SK-N-SH (cell line): ENCODE data around the gene SLC2A11. TPM values are rescaled to one million over a fixed set of nuclear protein-coding genes. Genes with fewer than 3 reads are reported as not detected.
A peak's percentile ranks its signal among the peaks of the same experiment; 100 is the strongest.

Source experiments
- CTCF ChIA-PET: fragments of 300-600, 350-600 bp; formaldehyde crosslinking; extraction: SDS; loops from one replicate; lab custom pipeline; 2021; lab: Yijun Ruan, JAX
- POLR2A ChIA-PET: fragments of 350-600 bp; sonication (Branson Sonifier 250); formaldehyde crosslinking; extraction: SDS; loops from one replicate; lab custom pipeline; 2020; ENCODE audit warnings: antibody characterized with exemption, inconsistent platforms; lab: Yijun Ruan, JAX
- DNase-seq: peaks from one replicate; pipeline ENCODE4 v3.0.0; 2012
- H2AFZ ChIP-seq: fragments of 200-600 bp; sonication (generic); 2 replicates; pipeline ENCODE4 v1.8.1; 2016; ENCODE audit warnings: antibody characterized with exemption, mild to moderate bottlenecking, low read depth
- H3F3A ChIP-seq: fragments of 200-600 bp; sonication (generic); replicated peaks from 2 replicates; pipeline ENCODE3; 2016; ENCODE audit warnings: antibody characterized with exemption, mild to moderate bottlenecking; ENCODE audit not compliant: insufficient read depth
- H3K27ac ChIP-seq, 2 experiments: fragments of 200-500 bp in 1 of 2; fragments of 200-600 bp in 1 of 2; sonication (Bioruptor generic) in 1 of 2; sonication (generic), shearing (Covaris generic) in 1 of 2; 2 replicates each; pipeline versions ENCODE4 v1.5.1 to v1.6.1; 2014 to 2016; ENCODE audit warnings: low read depth in 2 of 2, inconsistent platforms in 1 of 2, low read length in 1 of 2, mild to moderate bottlenecking in 1 of 2, mixed read lengths in 1 of 2
- H3K27me3 ChIP-seq: fragments of 200-600 bp; sonication (generic), shearing (Covaris generic); 2 replicates; pipeline ENCODE4 v1.6.1; 2016; ENCODE audit warnings: mixed run types; ENCODE audit not compliant: insufficient read depth
- H3K36me3 ChIP-seq, 2 experiments: fragments of 200-500 bp in 1 of 2; fragments of 200-600 bp in 1 of 2; sonication (Bioruptor generic) in 1 of 2; sonication (generic) in 1 of 2; replicated peaks in 1 of 2; 2 replicates each; pipeline versions ENCODE3 to v1.5.1; 2014 to 2016; ENCODE audit warnings: low read length in 1 of 2, mild to moderate bottlenecking in 1 of 2; ENCODE audit not compliant: insufficient read depth in 2 of 2, control insufficient read depth in 1 of 2
- H3K4me1 ChIP-seq, 2 experiments: fragments of 200-500 bp in 1 of 2; fragments of 200-600 bp in 1 of 2; sonication (Bioruptor generic) in 1 of 2; sonication (generic), shearing (Covaris generic) in 1 of 2; 2 replicates each; pipeline versions ENCODE4 v1.5.1 to v1.6.1; 2014 to 2016; ENCODE audit warnings: low read depth in 1 of 2, low read length in 1 of 2, mixed run types in 1 of 2; ENCODE audit not compliant: insufficient read depth in 2 of 2, control insufficient read depth in 1 of 2
- H3K4me2 ChIP-seq: fragments of 200-600 bp; sonication (generic), shearing (Covaris generic); 2 replicates; pipeline ENCODE4 v1.6.1; 2017; ENCODE audit warnings: mixed run types
- H3K4me3 ChIP-seq, 2 experiments: fragments of 200-500 bp in 1 of 2; fragments of 200-600 bp in 1 of 2; sonication (Bioruptor generic) in 1 of 2; sonication (generic), shearing (Covaris generic) in 1 of 2; 2 replicates each; pipeline versions ENCODE4 v1.5.1 to v1.8.1; 2014 to 2016; ENCODE audit warnings: low read depth in 2 of 2, inconsistent platforms in 1 of 2, low read length in 1 of 2, mild to moderate bottlenecking in 1 of 2, mixed read lengths in 1 of 2, moderate library complexity in 1 of 2
- H3K79me2 ChIP-seq: fragments of 200-600 bp; sonication (generic); 2 replicates; pipeline ENCODE4 v1.8.1; 2017; ENCODE audit warnings: mild to moderate bottlenecking; ENCODE audit not compliant: insufficient read depth
- H3K9ac ChIP-seq: fragments of 200-600 bp; sonication (generic); 2 replicates; pipeline ENCODE4 v1.6.1; 2017; ENCODE audit warnings: mixed run types
- H3K9me2 ChIP-seq: fragments of 200-600 bp; sonication (generic); 2 replicates; pipeline ENCODE4 v1.6.1; 2017; ENCODE audit warnings: mixed run types
- H3K9me3 ChIP-seq: fragments of 200-600 bp; sonication (generic); 2 replicates; pipeline ENCODE4 v1.6.1; 2017; ENCODE audit warnings: mixed run types, mild to moderate bottlenecking, moderate library complexity
- H4K20me1 ChIP-seq: fragments of 200-600 bp; sonication (generic); 2 replicates; pipeline ENCODE4 v1.6.1; 2017; ENCODE audit warnings: mild to moderate bottlenecking, mixed run types; ENCODE audit not compliant: insufficient read depth
- ELF1 ChIP-seq: IDR thresholded peaks from 2 replicates; pipeline ENCODE4 v1.4.0; 2012
- FOXJ3 ChIP-seq: sonication (generic); formaldehyde crosslinking; IDR thresholded peaks from 2 replicates; pipeline ENCODE4 v1.5.1; 2020; ENCODE audit warnings: mild to moderate bottlenecking, missing genetic modification reagents
- GATA2 ChIP-seq: sonication (generic); formaldehyde crosslinking; IDR thresholded peaks from 2 replicates; pipeline ENCODE4 v1.5.0; 2020; ENCODE audit warnings: mild to moderate bottlenecking, missing genetic modification reagents
- JUND ChIP-seq: IDR thresholded peaks from 2 replicates; pipeline ENCODE4 v1.4.0; 2012
- POLR2AphosphoS5 ChIP-seq: IDR thresholded peaks from 2 replicates; pipeline ENCODE4 v1.6.1; 2012; ENCODE audit warnings: low read depth, low read length
- TCF12 ChIP-seq: IDR thresholded peaks from 2 replicates; pipeline ENCODE4 v1.4.0; 2012
- USF1 ChIP-seq: IDR thresholded peaks from 2 replicates; pipeline ENCODE4 v1.4.0; 2012; ENCODE audit warnings: low read depth, borderline replicate concordance
- USF2 ChIP-seq: fragments of 150-350 bp; IDR thresholded peaks from 2 replicates; pipeline ENCODE4 v1.6.1; 2017; ENCODE audit warnings: antibody characterized with exemption, low read length, low read depth, borderline replicate concordance
- YY1 ChIP-seq: IDR thresholded peaks from 2 replicates; pipeline ENCODE4 v1.4.0; 2012; ENCODE audit warnings: low read depth, mild to moderate bottlenecking
- WGBS: methylation state at CpG from one replicate; pipeline ENCODE4 v1.1.6; 2017; ENCODE audit warnings: low lambda C conversion rate; 5-methylcytosine and 5-hydroxymethylcytosine counted together
- polyA plus RNA-seq, 3 experiments: library from polyadenylated mRNA; depleted of rRNA; stranded (reverse); fragments of >200 nt; gene quantifications; 2 replicates each; pipeline ENCODE4 v1.2.3, GENCODE V29; 2012

The SLC2A11 gene
- polyA plus RNA-seq, 1 of the 3 experiments (the other 2 are of a cell fraction), result 21.8 TPM

DNA sequence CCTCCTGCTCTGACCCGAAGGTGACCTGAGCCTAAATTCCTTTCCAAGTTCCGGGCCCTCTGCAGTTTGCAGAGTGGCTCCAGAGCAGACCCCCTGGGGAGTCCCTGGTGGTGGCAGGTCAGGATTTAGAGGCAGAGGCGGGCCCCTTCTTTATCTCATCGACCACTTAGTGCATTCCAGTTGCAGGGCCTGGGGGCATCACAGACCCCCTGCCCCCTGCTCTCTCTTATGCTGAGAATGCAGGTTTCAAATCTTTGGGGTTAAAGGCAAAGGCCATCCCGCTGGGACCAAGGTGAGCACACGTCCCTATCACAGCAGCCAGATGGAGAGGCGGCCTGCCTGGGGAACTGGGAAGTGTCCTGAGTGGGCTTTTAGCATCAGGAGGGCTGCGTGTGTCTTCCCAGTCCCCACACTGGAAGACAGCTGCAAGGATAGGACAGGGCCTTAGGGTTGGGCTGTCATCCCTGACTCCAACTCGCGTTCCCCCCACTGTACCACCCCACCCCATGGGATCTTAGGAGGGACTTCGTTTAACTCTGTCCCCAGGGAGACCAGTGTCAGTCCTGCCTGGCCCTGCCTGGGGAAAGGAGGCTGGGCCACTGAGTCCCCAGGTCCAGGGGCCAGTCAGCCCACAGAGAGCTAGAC, 30.2 kb upstream of the SLC2A11 start:
- Histone ChIP-seq H3K4me2 (no peak overlapping the region), H3K4me3 (no peak overlapping the region), H3K79me2 (peaks cover 21% of the 10 kb centered on the region), H3K4me1 (peaks cover 0 to 70% of the 10 kb centered on the region in 2 experiments; a peak in 2 of 4 replicates), H3F3A (peaks cover 17% of the 10 kb centered on the region), H3K9ac (no peak overlapping the region), H3K9me2 (no peaks in the 10 kb centered on the region), H3K27ac (peak overlapping the region; percentile 76 to 95), H3K27me3 (no peaks in the 10 kb centered on the region), H3K9me3 (no peaks in the 10 kb centered on the region), H3K36me3 (peaks cover 25 to 41% of the 10 kb centered on the region in 2 experiments), H2AFZ (no peak overlapping the region), H4K20me1 (no peaks in the 10 kb centered on the region; the same call in 1 of the 2 replicates)
- POLR2A ChIA-PET, result interaction anchor here (2.1 kb wide), 1 partner anchor 19 kb away, joined by 13 read pairs; no protein-coding TSS in a partner anchor
- WGBS, result 94% methylated on average over 6 of the region's 11 CpGs
- peak; percentile 10 for DNase-seq
- TF ChIP-seq POLR2AphosphoS5 (no peak), YY1 (no peak), FOXJ3 (no peak)
- CTCF ChIA-PET, result interaction anchor here (0.9 to 1.7 kb wide), 2 partner anchors 22 to 38 kb away, joined by 3 to 9 read pairs; no protein-coding TSS in a partner anchor

DNA sequence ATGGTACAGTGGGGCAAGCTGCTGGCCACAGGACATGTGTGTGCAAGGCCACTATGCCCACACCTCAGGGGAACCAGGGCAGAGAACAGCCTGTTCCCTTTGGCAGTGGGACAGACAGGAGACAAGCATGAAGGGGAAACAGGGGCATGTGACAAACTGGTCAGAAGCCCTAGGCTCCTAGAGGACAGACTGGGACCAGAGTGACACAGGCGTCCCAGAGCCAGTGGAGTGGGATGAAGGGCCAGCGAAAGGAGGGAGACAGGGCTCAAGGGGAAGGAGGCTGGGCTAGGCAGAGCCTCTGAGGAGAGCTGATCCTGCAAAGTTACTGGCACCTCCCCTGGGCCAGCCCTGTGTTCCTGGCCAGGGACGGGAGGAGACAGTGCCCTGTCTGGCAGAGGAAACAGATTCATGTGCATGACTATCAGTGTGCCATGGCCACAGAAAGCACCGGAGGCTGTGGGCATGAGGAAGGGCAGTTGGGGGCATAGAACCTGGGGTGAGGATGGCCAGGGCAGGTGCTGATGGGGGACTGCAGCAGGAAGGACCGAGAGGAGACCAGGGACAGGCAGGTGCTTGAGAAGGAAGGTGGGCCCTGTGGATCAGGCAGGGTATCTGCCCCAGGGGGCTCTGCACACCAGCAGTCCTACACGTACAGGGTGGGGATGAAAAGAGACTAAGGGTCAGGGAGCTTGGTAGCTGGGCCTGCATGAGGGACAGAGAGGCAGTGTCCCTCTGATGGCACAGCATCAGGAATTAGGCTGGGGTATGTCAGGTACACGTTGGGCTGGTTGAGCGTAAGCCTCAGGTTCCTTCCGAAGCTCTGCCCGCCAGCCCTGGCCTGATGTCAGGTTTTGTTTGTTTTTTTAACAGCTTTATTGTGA, 28.6 kb upstream of the SLC2A11 start:
- Histone ChIP-seq H3K79me2 (peaks cover 21% of the 10 kb centered on the region), H2AFZ (no peak overlapping the region), H3K9ac (no peak overlapping the region), H3F3A (peaks cover 17% of the 10 kb centered on the region), H3K4me2 (no peak overlapping the region), H3K27ac (peak overlapping the region; percentile 54 to 80; a peak in 3 of 4 replicates), H3K36me3 (peaks cover 25 to 47% of the 10 kb centered on the region in 2 experiments), H4K20me1 (no peaks in the 10 kb centered on the region; the same call in 1 of the 2 replicates), H3K9me2 (no peaks in the 10 kb centered on the region), H3K27me3 (no peaks in the 10 kb centered on the region), H3K4me3 (no peak overlapping the region), H3K9me3 (no peaks in the 10 kb centered on the region)
- WGBS, result 97% methylated on average over 10 of the region's 10 CpGs
- ChIA-PET POLR2A (interaction anchor here (2.0 kb wide), 1 partner anchor 17 kb away, joined by 8 read pairs; no protein-coding TSS in a partner anchor), CTCF (interaction anchor here (0.7 to 1.7 kb wide), 4 partner anchors 21 to 29 kb away, joined by 3 to 9 read pairs (median 4); partner anchors contain the start of gene SLC2A11)
- DNase-seq, result no peak
- no peak for TF ChIP-seq ELF1
- no peak for TF ChIP-seq GATA2
- TF ChIP-seq, all 33 proteins: peak for 0
- peaks cover 0 to 78% of the 10 kb centered on the region in 2 experiments; a peak in 2 of 4 replicates for H3K4me1 ChIP-seq

- H3K27me3 ChIP-seq, result no peaks in the 10 kb centered on the region
- TF ChIP-seq TCF12 (peak; percentile 93), JUND (no peak), USF2 (0 out of 2 replicates have a peak, but pooled peaks have one; percentile 54), USF1 (peak; percentile 89)
- TF ChIP-seq, all 33 proteins: peak for 3
- DNase-seq, result peak; percentile 35
- no peak overlapping the region for H2AFZ ChIP-seq
- no peak overlapping the region for H3K4me3 ChIP-seq
- H3K9me3 ChIP-seq, result no peaks in the 10 kb centered on the region
- H4K20me1 ChIP-seq, result no peaks in the 10 kb centered on the region; the same call in 1 of the 2 replicates
- H3K9ac ChIP-seq, result no peak overlapping the region
- H3K4me2 ChIP-seq, result no peak overlapping the region; the same call in 1 of the 2 replicates
- H3K36me3 ChIP-seq, result peaks cover 22 to 49% of the 10 kb centered on the region in 2 experiments
- ChIA-PET POLR2A (interaction anchor here (2.0 kb wide), 1 partner anchor 16 kb away, joined by 8 read pairs; no protein-coding TSS in a partner anchor), CTCF (interaction anchor here (0.6 to 1.1 kb wide), 3 partner anchors 20 to 173 kb away, joined by 3 to 4 read pairs (median 4); partner anchors contain the start of gene SLC2A11)
- H3K79me2 ChIP-seq, result peaks cover 21% of the 10 kb centered on the region
- no peaks in the 10 kb centered on the region for H3K9me2 ChIP-seq
- H3K27ac ChIP-seq, result peak overlapping the region; percentile 54 to 80; a peak in 3 of 4 replicates
- peaks cover 17% of the 10 kb centered on the region for H3F3A ChIP-seq
- peaks cover 0 to 82% of the 10 kb centered on the region in 2 experiments; a peak in 2 of 4 replicates for H3K4me1 ChIP-seq
- 76% methylated on average over 7 of the region's 7 CpGs for WGBS
Measured at GRCh38 chr22:23829845-23830372, 27.8 kb upstream of the SLC2A11 start.
